Keratinocyte (primary cell): ENCODE measurements around the gene NEU2. TPM values are rescaled to one million over a fixed set of nuclear protein-coding genes. Genes with fewer than 3 reads are reported as not detected.

Experiments used
- DNase-seq: peaks from one replicate; pipeline ENCODE4 v3.0.0-alpha.2; 2011; ENCODE audit warnings: low read depth, missing footprints, low spot score
- FAIRE-seq: peaks from 2 replicates; lab custom pipeline; 2011; peaks lifted over from hg19 to GRCh38; lab: Jason Lieb, UNC
- H2AFZ ChIP-seq: 2 replicates; pipeline ENCODE4 v1.6.0; 2012; ENCODE audit warnings: low read length, control low read depth, inconsistent platforms; ENCODE audit not compliant: control insufficient read depth
- H3K27ac ChIP-seq: 2 replicates; pipeline ENCODE4 v1.5.1; 2011; ENCODE audit warnings: low read length; ENCODE audit not compliant: control insufficient read depth, insufficient read depth
- H3K27me3 ChIP-seq: 3 replicates; pipeline ENCODE4 v1.6.0; 2011; ENCODE audit warnings: low read length; ENCODE audit not compliant: control insufficient read depth, insufficient read depth; ENCODE audit errors: extremely low read depth
- H3K36me3 ChIP-seq, 2 experiments: 2 replicates in 1 of 2; 3 replicates in 1 of 2; pipeline ENCODE4 v1.5.1; 2011; ENCODE audit warnings: low read length in 2 of 2, mild to moderate bottlenecking in 1 of 2; ENCODE audit not compliant: control insufficient read depth in 2 of 2, insufficient read depth in 2 of 2; ENCODE audit errors: extremely low read depth in 1 of 2
- H3K4me1 ChIP-seq: 3 replicates; pipeline ENCODE4 v1.5.1; 2011; ENCODE audit warnings: low read length; ENCODE audit not compliant: control insufficient read depth, insufficient read depth; ENCODE audit errors: extremely low read depth
- H3K4me2 ChIP-seq: 3 replicates; pipeline ENCODE4 v1.6.0; 2011; ENCODE audit warnings: low read depth, low read length; ENCODE audit not compliant: control insufficient read depth, insufficient read depth; ENCODE audit errors: extremely low read depth
- H3K4me3 ChIP-seq, 3 experiments: fragments of 200-600 bp in 1 of 3; sonication (generic) in 1 of 3; 2 replicates in 2 of 3; 3 replicates in 1 of 3; pipeline ENCODE4 v1.5.1; 2011 to 2016; ENCODE audit warnings: low read length in 3 of 3, mild to moderate bottlenecking in 3 of 3, control low read depth in 2 of 3, inconsistent platforms in 1 of 3, low read depth in 1 of 3, mixed read lengths in 1 of 3, mixed run types in 1 of 3, moderate library complexity in 1 of 3; ENCODE audit not compliant: control insufficient read depth in 2 of 3, insufficient read depth in 2 of 3; ENCODE audit errors: extremely low read depth in 1 of 3
- H3K79me2 ChIP-seq: 2 replicates; pipeline ENCODE4 v1.6.0; 2012; ENCODE audit warnings: low read length; ENCODE audit not compliant: control insufficient read depth, insufficient read depth
- H3K9ac ChIP-seq: 3 replicates; pipeline ENCODE4 v1.6.0; 2011; ENCODE audit warnings: low read length; ENCODE audit not compliant: control insufficient read depth, insufficient read depth; ENCODE audit errors: extremely low read depth
- H3K9me1 ChIP-seq: 3 replicates; pipeline ENCODE4 v1.6.0; 2011; ENCODE audit warnings: low read length; ENCODE audit not compliant: control insufficient read depth, insufficient read depth; ENCODE audit errors: extremely low read depth
- H3K9me3 ChIP-seq: 2 replicates; pipeline ENCODE4 v1.5.1; 2012; ENCODE audit warnings: low read depth, low read length; ENCODE audit not compliant: control insufficient read depth
- H4K20me1 ChIP-seq: 3 replicates; pipeline ENCODE4 v1.6.0; 2011; ENCODE audit warnings: low read length; ENCODE audit not compliant: control insufficient read depth, insufficient read depth; ENCODE audit errors: extremely low read depth
- EZH2 ChIP-seq: IDR thresholded peaks from one replicate; pipeline ENCODE4 v1.6.1; 2012; ENCODE audit warnings: inconsistent platforms, mild to moderate bottlenecking, low read length, moderate library complexity
- dilution Hi-C: fragments of 300-500 bp; cut with MboI; formaldehyde crosslinking; loops from one replicate; pipeline ENCODE4 v1.7.0; 2020; ENCODE audit warnings: low sequenced_read_pairs; ENCODE audit not compliant: extremely low pct_ligation_motif_present
- polyA plus RNA-seq, 5 experiments: library from polyadenylated mRNA; depleted of rRNA in 3 of 5; stranded (reverse) in 3 of 5; stranded (forward) in 1 of 5; unstranded in 1 of 5; fragments of >200 nt; gene quantifications; 1 replicate in 1 of 5; 2 replicates in 3 of 5; 3 replicates in 1 of 5; pipeline versions ENCODE4 v1.2.1 to v1.2.3, GENCODE V29; 2011 to 2012; ENCODE audit warnings: missing spikeins in 2 of 5, low read depth in 1 of 5, low replicate concordance in 1 of 5
- TF ChIP-seq, protein P1 (sequence below), 3 experiments: IDR thresholded peaks in 1 of 3; conservative IDR thresholded peaks in 1 of 3; optimal IDR thresholded peaks in 1 of 3; 2 replicates in 2 of 3; 3 replicates in 1 of 3; pipeline versions ENCODE3 to v1.5.1; 2011; ENCODE audit warnings: low read length in 3 of 3, mild to moderate bottlenecking in 3 of 3, moderate library complexity in 2 of 3, control low read depth in 1 of 3, inconsistent platforms in 1 of 3; ENCODE audit not compliant: insufficient read depth in 2 of 3; ENCODE audit errors: extremely low read depth in 1 of 3

The NEU2 gene
- polyA plus RNA-seq, 1 donor (not counting 4 experiments of a cell fraction or from before 2014, with no cell fraction given) = not detected

DNA sequence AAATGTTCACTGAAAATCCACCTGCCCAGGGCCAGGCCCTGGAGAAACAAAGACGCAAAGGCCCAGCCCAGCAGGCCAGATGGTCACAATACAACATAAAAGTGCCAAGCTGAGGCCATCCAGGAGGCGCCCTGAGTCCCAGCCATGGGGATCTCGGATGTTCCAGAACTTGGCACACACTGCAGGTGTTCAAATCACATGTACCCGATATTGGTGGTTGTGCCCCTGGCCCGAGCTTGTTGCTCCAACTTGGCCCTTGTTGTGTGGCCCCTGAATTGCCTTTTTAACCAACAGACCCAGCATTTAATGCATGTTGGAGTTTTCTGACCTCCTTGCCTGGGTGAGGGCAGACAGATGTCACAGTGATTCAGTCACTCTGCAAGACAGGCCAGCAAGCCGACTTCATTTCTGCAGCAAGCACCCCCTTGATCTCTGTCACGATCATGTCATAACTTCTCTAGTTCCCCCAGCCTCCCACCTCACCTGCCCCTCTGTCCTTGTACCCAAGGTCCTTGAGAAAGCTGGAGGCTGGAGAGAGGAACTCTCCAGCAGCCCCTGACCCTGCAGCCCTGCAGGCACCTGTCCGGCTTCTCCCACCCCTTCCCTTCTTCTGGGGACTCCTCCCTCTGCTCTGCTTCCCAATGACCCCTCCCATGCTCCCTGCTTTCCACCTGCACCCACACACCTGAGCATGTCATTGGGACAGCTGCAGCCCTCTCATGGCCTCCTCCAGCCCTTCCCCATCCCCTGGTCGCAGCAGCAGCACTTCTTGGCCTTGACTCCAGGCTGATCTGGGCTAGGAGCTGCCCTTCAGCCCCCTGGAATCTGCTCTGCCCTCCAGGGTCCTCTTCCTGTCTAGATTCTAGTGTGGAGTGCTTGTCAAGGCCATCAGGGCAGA, 28.6 kb upstream of the NEU2 start:
- no peaks in the 10 kb centered on the region for H3K9me1 ChIP-seq
- no peaks in the 10 kb centered on the region for H4K20me1 ChIP-seq
- H3K4me2 ChIP-seq = no peak overlapping the region
- FAIRE-seq = no peak
- H3K4me3 ChIP-seq = no peak overlapping the region
- H3K4me1 ChIP-seq = no peaks in the 10 kb centered on the region
- no peak overlapping the region for H2AFZ ChIP-seq
- H3K27me3 ChIP-seq = peaks cover 11% of the 10 kb centered on the region
- no peak for TF ChIP-seq EZH2
- TF ChIP-seq, protein P1, sequence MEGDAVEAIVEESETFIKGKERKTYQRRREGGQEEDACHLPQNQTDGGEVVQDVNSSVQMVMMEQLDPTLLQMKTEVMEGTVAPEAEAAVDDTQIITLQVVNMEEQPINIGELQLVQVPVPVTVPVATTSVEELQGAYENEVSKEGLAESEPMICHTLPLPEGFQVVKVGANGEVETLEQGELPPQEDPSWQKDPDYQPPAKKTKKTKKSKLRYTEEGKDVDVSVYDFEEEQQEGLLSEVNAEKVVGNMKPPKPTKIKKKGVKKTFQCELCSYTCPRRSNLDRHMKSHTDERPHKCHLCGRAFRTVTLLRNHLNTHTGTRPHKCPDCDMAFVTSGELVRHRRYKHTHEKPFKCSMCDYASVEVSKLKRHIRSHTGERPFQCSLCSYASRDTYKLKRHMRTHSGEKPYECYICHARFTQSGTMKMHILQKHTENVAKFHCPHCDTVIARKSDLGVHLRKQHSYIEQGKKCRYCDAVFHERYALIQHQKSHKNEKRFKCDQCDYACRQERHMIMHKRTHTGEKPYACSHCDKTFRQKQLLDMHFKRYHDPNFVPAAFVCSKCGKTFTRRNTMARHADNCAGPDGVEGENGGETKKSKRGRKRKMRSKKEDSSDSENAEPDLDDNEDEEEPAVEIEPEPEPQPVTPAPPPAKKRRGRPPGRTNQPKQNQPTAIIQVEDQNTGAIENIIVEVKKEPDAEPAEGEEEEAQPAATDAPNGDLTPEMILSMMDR (optimal IDR thresholded peaks at IDR 0.05 in 1 of 3, IDR thresholded peaks at IDR 0.05 in 1 of 3, conservative IDR thresholded peaks at IDR 0.05 in 1 of 3; ENCODE audit: extremely low read depth in 1 of 3, insufficient read depth in 2 of 3, low read length in 3 of 3) = no peak
- no peaks in the 10 kb centered on the region for H3K79me2 ChIP-seq
- no peak overlapping the region for H3K9ac ChIP-seq
- H3K27ac ChIP-seq = no peak overlapping the region
- no peaks in the 10 kb centered on the region for H3K9me3 ChIP-seq
- no peak for DNase-seq
- H3K36me3 ChIP-seq = no peaks in the 10 kb centered on the region
- dilution Hi-C loops = no loop called here

DNA sequence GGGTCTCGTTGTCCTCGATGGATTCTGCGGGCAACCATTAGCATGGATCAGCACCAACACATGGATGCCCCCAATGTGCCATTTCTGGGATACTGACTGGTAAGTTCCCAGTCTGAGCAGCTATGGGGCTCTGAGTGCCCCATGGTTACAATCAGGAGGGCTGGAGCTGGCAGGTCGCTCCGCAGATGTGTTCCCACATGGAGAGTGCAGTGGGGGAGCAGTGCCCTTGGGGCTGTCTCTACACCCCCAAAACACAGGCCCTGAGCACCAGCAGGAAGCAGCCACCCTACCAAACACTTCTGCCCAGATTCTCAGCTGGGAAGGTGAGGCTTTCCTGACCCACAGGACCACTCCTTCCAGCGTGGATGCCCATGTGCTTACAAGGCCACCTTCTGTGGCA, 27.4 kb upstream of the NEU2 start:
- Histone ChIP-seq H2AFZ (no peak overlapping the region), H3K36me3 (no peaks in the 10 kb centered on the region), H3K9me3 (no peaks in the 10 kb centered on the region), H3K27me3 (peaks cover 11% of the 10 kb centered on the region), H3K4me3 (no peak overlapping the region), H3K4me1 (no peaks in the 10 kb centered on the region), H3K27ac (no peak overlapping the region), H3K9ac (no peak overlapping the region), H3K4me2 (no peak overlapping the region), H3K9me1 (no peaks in the 10 kb centered on the region), H3K79me2 (no peaks in the 10 kb centered on the region), H4K20me1 (no peaks in the 10 kb centered on the region)
- dilution Hi-C loops = no loop called here
- DNase-seq (no peak), FAIRE-seq (no peak)
- TF ChIP-seq EZH2 = no peak
- TF ChIP-seq, protein P1 (optimal IDR thresholded peaks at IDR 0.05 in 1 of 3, IDR thresholded peaks at IDR 0.05 in 1 of 3, conservative IDR thresholded peaks at IDR 0.05 in 1 of 3; ENCODE audit: extremely low read depth in 1 of 3, insufficient read depth in 2 of 3, low read length in 3 of 3) = no peak
